Measurements from ENCODE around the gene KIF14.

DNA sequence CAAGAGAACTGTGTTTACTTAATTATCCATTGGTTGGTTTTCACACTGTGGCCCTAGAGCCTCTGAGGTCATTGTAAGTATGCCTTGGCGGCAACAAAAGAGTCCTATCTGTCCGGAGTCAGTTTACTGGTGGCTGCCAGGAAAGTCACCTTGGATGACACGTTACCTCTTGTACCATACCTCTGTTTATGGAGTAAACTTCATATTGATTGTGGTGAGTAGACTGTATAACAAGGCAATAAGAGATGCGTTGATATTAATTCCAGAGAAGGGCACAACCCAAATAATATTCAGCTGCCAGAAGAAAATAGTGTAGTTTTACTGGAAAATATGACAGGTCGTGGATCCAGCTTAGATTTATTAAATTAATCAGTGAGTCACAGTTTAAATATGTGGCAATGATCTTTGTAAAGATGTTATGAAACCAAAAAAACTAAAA lies 20.4 kb upstream of the KIF14 start:
- TF ChIP-seq POLR2AphosphoS5 (IDR thresholded peaks at IDR 0.05; ENCODE audit: low read depth, low read length) (no peak), HDAC2 (IDR thresholded peaks at IDR 0.05; ENCODE audit: borderline replicate concordance in 1 of 2, low read depth in 2 of 2, low read length in 2 of 2) (no peak), CEBPB (IDR thresholded peaks at IDR 0.05; ENCODE audit: low read depth, low read length) (no peak), SUZ12 (IDR thresholded peaks at IDR 0.05; ENCODE audit: low read length) (no peak), ZNF274 (IDR thresholded peaks at IDR 0.05; ENCODE audit: borderline replicate concordance, extremely low read depth, low read length) (no peak), TBP (IDR thresholded peaks at IDR 0.05; ENCODE audit: low read depth, low read length) (no peak)
- TF ChIP-seq, protein P1, sequence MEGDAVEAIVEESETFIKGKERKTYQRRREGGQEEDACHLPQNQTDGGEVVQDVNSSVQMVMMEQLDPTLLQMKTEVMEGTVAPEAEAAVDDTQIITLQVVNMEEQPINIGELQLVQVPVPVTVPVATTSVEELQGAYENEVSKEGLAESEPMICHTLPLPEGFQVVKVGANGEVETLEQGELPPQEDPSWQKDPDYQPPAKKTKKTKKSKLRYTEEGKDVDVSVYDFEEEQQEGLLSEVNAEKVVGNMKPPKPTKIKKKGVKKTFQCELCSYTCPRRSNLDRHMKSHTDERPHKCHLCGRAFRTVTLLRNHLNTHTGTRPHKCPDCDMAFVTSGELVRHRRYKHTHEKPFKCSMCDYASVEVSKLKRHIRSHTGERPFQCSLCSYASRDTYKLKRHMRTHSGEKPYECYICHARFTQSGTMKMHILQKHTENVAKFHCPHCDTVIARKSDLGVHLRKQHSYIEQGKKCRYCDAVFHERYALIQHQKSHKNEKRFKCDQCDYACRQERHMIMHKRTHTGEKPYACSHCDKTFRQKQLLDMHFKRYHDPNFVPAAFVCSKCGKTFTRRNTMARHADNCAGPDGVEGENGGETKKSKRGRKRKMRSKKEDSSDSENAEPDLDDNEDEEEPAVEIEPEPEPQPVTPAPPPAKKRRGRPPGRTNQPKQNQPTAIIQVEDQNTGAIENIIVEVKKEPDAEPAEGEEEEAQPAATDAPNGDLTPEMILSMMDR (IDR thresholded peaks at IDR 0.05; ENCODE audit: control extremely low read depth in 1 of 3, insufficient read depth in 1 of 3, low read depth in 1 of 3, low read length in 3 of 3) = no peak
- TF ChIP-seq, protein P2, sequence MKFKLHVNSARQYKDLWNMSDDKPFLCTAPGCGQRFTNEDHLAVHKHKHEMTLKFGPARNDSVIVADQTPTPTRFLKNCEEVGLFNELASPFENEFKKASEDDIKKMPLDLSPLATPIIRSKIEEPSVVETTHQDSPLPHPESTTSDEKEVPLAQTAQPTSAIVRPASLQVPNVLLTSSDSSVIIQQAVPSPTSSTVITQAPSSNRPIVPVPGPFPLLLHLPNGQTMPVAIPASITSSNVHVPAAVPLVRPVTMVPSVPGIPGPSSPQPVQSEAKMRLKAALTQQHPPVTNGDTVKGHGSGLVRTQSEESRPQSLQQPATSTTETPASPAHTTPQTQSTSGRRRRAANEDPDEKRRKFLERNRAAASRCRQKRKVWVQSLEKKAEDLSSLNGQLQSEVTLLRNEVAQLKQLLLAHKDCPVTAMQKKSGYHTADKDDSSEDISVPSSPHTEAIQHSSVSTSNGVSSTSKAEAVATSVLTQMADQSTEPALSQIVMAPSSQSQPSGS (IDR thresholded peaks at IDR 0.05; ENCODE audit: low read length) = no peak

Measured in H1 (cell line).